Fibroblast of lung (primary cell): ENCODE data around the gene APPL2. TPM values are rescaled to one million over a fixed set of nuclear protein-coding genes. Genes with fewer than 3 reads are reported as not detected.

Experiments
- DNase-seq, 2 donors: peaks; one replicate each; pipeline versions ENCODE4 v3.0.0 to v3.0.0-alpha.2; 2010; ENCODE audit warnings: low read depth in 2 of 2
- H2AFZ ChIP-seq: 2 replicates; pipeline ENCODE4 v1.5.1; 2012; ENCODE audit warnings: low read length, control low read depth, inconsistent platforms
- H3K27ac ChIP-seq: 2 replicates; pipeline ENCODE4 v1.5.1; 2011; ENCODE audit warnings: low read length, control low read depth; ENCODE audit not compliant: insufficient read depth
- H3K27me3 ChIP-seq: 2 replicates; pipeline ENCODE4 v1.5.1; 2011; ENCODE audit warnings: mild to moderate bottlenecking, low read length; ENCODE audit not compliant: control insufficient read depth, insufficient read depth
- H3K36me3 ChIP-seq: 2 replicates; pipeline ENCODE4 v1.5.1; 2011; ENCODE audit warnings: low read length; ENCODE audit not compliant: control insufficient read depth, insufficient read depth
- H3K4me1 ChIP-seq: 2 replicates; pipeline ENCODE4 v1.5.1; 2011; ENCODE audit warnings: low read length; ENCODE audit not compliant: control insufficient read depth, insufficient read depth; ENCODE audit errors: extremely low read depth
- H3K4me2 ChIP-seq: 2 replicates; pipeline ENCODE4 v1.5.1; 2011; ENCODE audit warnings: low read length, control low read depth; ENCODE audit not compliant: insufficient read depth; ENCODE audit errors: extremely low read depth
- H3K4me3 ChIP-seq, 4 experiments: fragments of 200-600 bp in 1 of 4; sonication (generic) in 1 of 4; replicated peaks in 1 of 4; 2 replicates each; pipeline ENCODE4 v1.5.1; 2011 to 2016; ENCODE audit warnings: low read length in 4 of 4, low read depth in 3 of 4, mild to moderate bottlenecking in 3 of 4, control low read depth in 2 of 4, inconsistent platforms in 1 of 4, mixed read lengths in 1 of 4; ENCODE audit not compliant: insufficient read depth in 1 of 4; ENCODE audit errors: control extremely low read depth in 1 of 4
- H3K79me2 ChIP-seq: 2 replicates; pipeline ENCODE4 v1.5.1; 2012; ENCODE audit warnings: mild to moderate bottlenecking, low read length, inconsistent platforms; ENCODE audit not compliant: control insufficient read depth, insufficient read depth
- H3K9ac ChIP-seq: 2 replicates; pipeline ENCODE4 v1.5.1; 2011; ENCODE audit warnings: mild to moderate bottlenecking, low read length, control low read depth; ENCODE audit not compliant: insufficient read depth
- H3K9me3 ChIP-seq: 2 replicates; pipeline ENCODE4 v1.5.1; 2012; ENCODE audit warnings: low read depth, low read length; ENCODE audit not compliant: control insufficient read depth, insufficient read depth
- H4K20me1 ChIP-seq: 2 replicates; pipeline ENCODE4 v1.5.1; 2011; ENCODE audit warnings: low read length; ENCODE audit not compliant: control insufficient read depth, insufficient read depth; ENCODE audit errors: extremely low read depth
- EZH2 ChIP-seq: IDR thresholded peaks from 2 replicates; pipeline ENCODE4 v1.5.1; 2012; ENCODE audit warnings: low read length, control low read depth, mild to moderate bottlenecking; ENCODE audit errors: missing control alignments
- polyA plus RNA-seq, 2 donors: library from polyadenylated mRNA; depleted of rRNA in 1 of 2; stranded (reverse) in 1 of 2; unstranded in 1 of 2; fragments of >200 nt; gene quantifications; 2 replicates each; pipeline ENCODE4 v1.2.1, GENCODE V29; 2011 to 2012; ENCODE audit warnings: missing spikeins in 1 of 2
- total RNA-seq: library from RNA; depleted of rRNA; stranded (reverse); fragments of >200 nt; gene quantifications from 2 replicates; pipeline ENCODE4 v1.2.1, GENCODE V29; 2014
- TF ChIP-seq, protein P1 (sequence below), 2 donors: IDR thresholded peaks in 1 of 2; conservative IDR thresholded peaks in 1 of 2; 1 replicate in 1 of 2; 2 replicates in 1 of 2; pipeline ENCODE4 v1.5.1; 2011 to 2012; ENCODE audit warnings: low read length in 2 of 2, control low read depth in 1 of 2, inconsistent platforms in 1 of 2, low read depth in 1 of 2, mild to moderate bottlenecking in 1 of 2

The APPL2 gene
- total and polyA plus RNA-seq, 2 donors (not counting 1 experiment from before 2014, with no cell fraction given) = 53.8 to 68.0 TPM

DNA sequence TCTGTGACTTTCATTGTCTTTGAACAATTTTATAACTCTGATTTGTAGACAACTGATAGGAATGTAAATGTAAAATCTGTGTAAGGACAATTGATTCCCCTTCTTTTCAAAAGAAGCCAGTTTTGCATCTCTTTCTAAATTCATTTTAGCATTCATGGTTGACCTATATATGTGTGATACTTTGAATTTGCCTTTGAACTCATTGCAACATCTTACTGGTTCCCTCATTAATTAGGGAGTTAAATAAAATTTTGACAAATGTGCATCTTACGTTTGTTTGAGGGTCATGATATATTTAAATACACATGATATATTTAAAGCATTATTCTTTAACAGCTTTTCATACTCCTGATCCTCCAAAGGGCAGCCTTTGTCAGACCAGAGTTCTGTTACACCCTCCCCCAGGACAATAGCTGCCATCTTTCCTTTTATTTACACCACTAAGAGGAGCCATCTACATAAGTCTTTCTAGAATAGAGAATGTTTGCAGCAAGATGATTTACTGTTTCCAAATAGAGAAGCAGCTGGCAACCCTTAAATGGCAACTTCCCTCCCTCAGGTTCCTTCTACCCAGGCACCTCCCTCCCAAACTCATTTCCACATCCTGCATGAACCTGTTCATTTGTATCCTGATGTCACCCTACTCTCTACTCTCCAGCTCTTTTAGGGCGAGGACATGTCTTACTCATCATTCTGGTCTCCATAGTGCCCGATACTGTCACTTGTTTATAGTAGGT is 40.2 kb upstream of the APPL2 start:
- no peak overlapping the region for H2AFZ ChIP-seq
- no peaks in the 10 kb centered on the region for H3K27me3 ChIP-seq
- no peaks in the 10 kb centered on the region for H4K20me1 ChIP-seq
- H3K9me3 ChIP-seq = no peaks in the 10 kb centered on the region
- H3K9ac ChIP-seq = no peak overlapping the region
- no peaks in the 10 kb centered on the region for H3K79me2 ChIP-seq
- DNase-seq = no peak
- no peaks in the 10 kb centered on the region for H3K36me3 ChIP-seq
- no peaks in the 10 kb centered on the region for H3K4me1 ChIP-seq
- H3K27ac ChIP-seq = no peak overlapping the region
- no peak overlapping the region for H3K4me3 ChIP-seq
- TF ChIP-seq, protein P1, sequence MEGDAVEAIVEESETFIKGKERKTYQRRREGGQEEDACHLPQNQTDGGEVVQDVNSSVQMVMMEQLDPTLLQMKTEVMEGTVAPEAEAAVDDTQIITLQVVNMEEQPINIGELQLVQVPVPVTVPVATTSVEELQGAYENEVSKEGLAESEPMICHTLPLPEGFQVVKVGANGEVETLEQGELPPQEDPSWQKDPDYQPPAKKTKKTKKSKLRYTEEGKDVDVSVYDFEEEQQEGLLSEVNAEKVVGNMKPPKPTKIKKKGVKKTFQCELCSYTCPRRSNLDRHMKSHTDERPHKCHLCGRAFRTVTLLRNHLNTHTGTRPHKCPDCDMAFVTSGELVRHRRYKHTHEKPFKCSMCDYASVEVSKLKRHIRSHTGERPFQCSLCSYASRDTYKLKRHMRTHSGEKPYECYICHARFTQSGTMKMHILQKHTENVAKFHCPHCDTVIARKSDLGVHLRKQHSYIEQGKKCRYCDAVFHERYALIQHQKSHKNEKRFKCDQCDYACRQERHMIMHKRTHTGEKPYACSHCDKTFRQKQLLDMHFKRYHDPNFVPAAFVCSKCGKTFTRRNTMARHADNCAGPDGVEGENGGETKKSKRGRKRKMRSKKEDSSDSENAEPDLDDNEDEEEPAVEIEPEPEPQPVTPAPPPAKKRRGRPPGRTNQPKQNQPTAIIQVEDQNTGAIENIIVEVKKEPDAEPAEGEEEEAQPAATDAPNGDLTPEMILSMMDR (conservative IDR thresholded peaks at IDR 0.05 in 1 of 2, IDR thresholded peaks at IDR 0.05 in 1 of 2; ENCODE audit: low read depth in 1 of 2, low read length in 2 of 2) = no peak
- TF ChIP-seq EZH2 = no peak
- H3K4me2 ChIP-seq = no peak overlapping the region

DNA sequence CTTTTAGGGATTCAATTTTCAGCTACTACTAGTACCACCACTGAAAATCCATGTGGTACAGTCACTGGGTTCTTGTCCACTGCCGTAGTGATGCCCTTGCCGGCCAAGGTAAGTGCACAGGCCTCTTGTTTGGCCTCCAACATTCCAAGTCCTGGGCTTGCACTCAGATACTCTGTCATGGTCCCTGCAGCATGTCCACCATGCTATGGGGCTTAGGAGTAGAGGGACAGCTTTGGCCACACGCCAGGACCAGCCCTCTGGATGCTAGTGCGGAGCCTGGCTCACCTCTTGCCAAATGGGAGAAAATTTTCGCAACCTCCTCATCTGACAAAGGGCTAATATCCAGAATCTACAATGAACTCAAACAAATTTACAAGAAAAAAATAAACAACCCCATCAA is 38.6 kb upstream of the APPL2 start:
- no peaks in the 10 kb centered on the region for H3K79me2 ChIP-seq
- H3K36me3 ChIP-seq = no peaks in the 10 kb centered on the region
- no peaks in the 10 kb centered on the region for H3K9me3 ChIP-seq
- no peak overlapping the region for H3K9ac ChIP-seq
- H3K27ac ChIP-seq = no peak overlapping the region
- H3K27me3 ChIP-seq = no peaks in the 10 kb centered on the region
- no peak for DNase-seq
- H3K4me2 ChIP-seq = no peak overlapping the region
- H3K4me1 ChIP-seq = no peaks in the 10 kb centered on the region
- H2AFZ ChIP-seq = no peak overlapping the region
- no peaks in the 10 kb centered on the region for H4K20me1 ChIP-seq
- TF ChIP-seq, protein P1 (conservative IDR thresholded peaks at IDR 0.05 in 1 of 2, IDR thresholded peaks at IDR 0.05 in 1 of 2; ENCODE audit: low read depth in 1 of 2, low read length in 2 of 2) = no peak
- TF ChIP-seq EZH2 = no peak
- H3K4me3 ChIP-seq = no peak overlapping the region

DNA sequence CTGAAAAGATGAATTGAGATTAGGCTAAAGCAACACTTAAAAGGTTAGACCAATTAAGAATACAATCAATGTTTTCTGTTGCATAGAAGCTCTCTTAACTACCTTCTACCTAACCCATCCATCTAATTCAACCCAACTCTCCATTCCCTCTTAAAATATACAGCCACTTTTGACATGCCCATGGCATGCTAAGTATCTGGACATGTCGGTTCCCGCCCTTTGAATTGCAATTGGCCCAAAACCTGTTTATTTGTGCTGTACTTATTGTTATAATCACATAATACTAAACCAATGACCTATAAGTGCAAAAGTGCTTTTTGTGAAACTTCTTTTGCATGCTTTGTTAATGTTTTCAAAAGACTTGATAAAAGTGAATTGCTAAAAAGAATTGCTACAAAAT is 37.6 kb upstream of the APPL2 start:
- no peaks in the 10 kb centered on the region for H3K27me3 ChIP-seq
- H3K9me3 ChIP-seq = no peaks in the 10 kb centered on the region
- H2AFZ ChIP-seq = no peak overlapping the region
- H3K9ac ChIP-seq = no peak overlapping the region
- no peak overlapping the region for H3K4me2 ChIP-seq
- no peak overlapping the region for H3K4me3 ChIP-seq
- H3K4me1 ChIP-seq = no peaks in the 10 kb centered on the region
- H3K27ac ChIP-seq = no peak overlapping the region
- TF ChIP-seq, protein P1 (conservative IDR thresholded peaks at IDR 0.05 in 1 of 2, IDR thresholded peaks at IDR 0.05 in 1 of 2; ENCODE audit: low read depth in 1 of 2, low read length in 2 of 2) = no peak
- TF ChIP-seq EZH2 = no peak
- no peaks in the 10 kb centered on the region for H3K79me2 ChIP-seq
- H3K36me3 ChIP-seq = no peaks in the 10 kb centered on the region
- H4K20me1 ChIP-seq = no peaks in the 10 kb centered on the region
- DNase-seq = no peak
